K562 (cell line): ENCODE measurements around the gene DNAJC1. TPM values are rescaled to one million over a fixed set of nuclear protein-coding genes. Genes with fewer than 3 reads are reported as not detected.

Experiments
- ATAC-seq: fragments of 200-7000 bp; cut with Tn5 transposase; 3 replicates; pipeline ENCODE4 v1.9.1; 2020; ENCODE audit warnings: moderate library complexity
- BruUV-seq: library from RNA; stranded (reverse); fragments of 400-500 nt; replicated peaks from 2 replicates; lab custom pipeline; 2021; lab: Mats Ljungman, UMichigan
- CTCF ChIA-PET: fragments of 300-600 bp; formaldehyde crosslinking; extraction: SDS; loops from one replicate; lab custom pipeline; 2021; ENCODE audit warnings: low intra/inter-chr PET ratio; lab: Yijun Ruan, JAX
- POLR2A ChIA-PET: fragments of 300-600, 350-650 bp; sonication (Branson Sonifier 250); formaldehyde crosslinking; extraction: SDS; loops from one replicate; lab custom pipeline; 2021; ENCODE audit warnings: antibody characterized with exemption, inconsistent platforms; lab: Yijun Ruan, JAX
- DNase-seq, 4 experiments: peaks; one replicate each; pipeline versions ENCODE4 v3.0.0 to v3.0.0-alpha.2; 2011 to 2018; ENCODE audit warnings: low spot score in 3 of 4, mixed read lengths in 3 of 4; ENCODE audit errors: extremely low read depth in 1 of 4
- FAIRE-seq: peaks from 2 replicates; lab custom pipeline; 2011; peaks lifted over from hg19 to GRCh38; lab: Jason Lieb, UNC
- H2AFZ ChIP-seq: 2 replicates; pipeline ENCODE4 v1.6.0; 2011; ENCODE audit warnings: low read depth, low read length, control low read depth, inconsistent platforms
- H3K27ac ChIP-seq: fragments of 200-600 bp; 3 replicates; pipeline ENCODE4 v1.8.0; 2011; ENCODE audit warnings: low read depth, mild to moderate bottlenecking, control low read depth, inconsistent platforms, low read length, moderate library complexity, mixed read lengths; ENCODE audit errors: extremely low read depth
- H3K27me3 ChIP-seq, 2 experiments: fragments of 300-600 bp in 1 of 2; 2 replicates in 1 of 2; 3 replicates in 1 of 2; pipeline versions ENCODE4 v1.6.0 to v1.8.0; 2011; ENCODE audit warnings: inconsistent platforms in 2 of 2, low read length in 2 of 2, mild to moderate bottlenecking in 1 of 2, mixed read lengths in 1 of 2, moderate library complexity in 1 of 2; ENCODE audit not compliant: control insufficient read depth in 2 of 2, insufficient read depth in 2 of 2
- H3K36me3 ChIP-seq: fragments of 300-600 bp; 3 replicates; pipeline ENCODE4 v1.8.0; 2011; ENCODE audit warnings: mild to moderate bottlenecking, low read length, inconsistent platforms; ENCODE audit not compliant: control insufficient read depth, insufficient read depth
- H3K4me1 ChIP-seq, 2 experiments: fragments of 200-600 bp in 1 of 2; replicated peaks in 1 of 2; 2 replicates in 1 of 2; 3 replicates in 1 of 2; pipeline versions ENCODE4 v1.5.1 to v1.8.0; 2011; ENCODE audit warnings: inconsistent platforms in 2 of 2, low read length in 2 of 2, mild to moderate bottlenecking in 1 of 2, mixed read lengths in 1 of 2, moderate library complexity in 1 of 2; ENCODE audit not compliant: control insufficient read depth in 2 of 2, insufficient read depth in 2 of 2
- H3K4me2 ChIP-seq: 2 replicates; pipeline ENCODE4 v1.6.1; 2011; ENCODE audit warnings: low read length, control low read depth, inconsistent platforms, mixed read lengths; ENCODE audit not compliant: insufficient read depth
- H3K4me3 ChIP-seq: fragments of 200-600 bp; sonication (generic), shearing (Covaris generic); 2 replicates; pipeline ENCODE4 v1.5.1; 2016; ENCODE audit warnings: control low read depth, inconsistent platforms
- H3K79me2 ChIP-seq: fragments of 200-600 bp; 3 replicates; pipeline ENCODE4 v1.8.0; 2011; ENCODE audit warnings: low read length, inconsistent platforms; ENCODE audit not compliant: control insufficient read depth, insufficient read depth
- H3K9ac ChIP-seq, 2 experiments: 2 replicates each; pipeline versions ENCODE4 v1.6.0 to v1.6.1; 2011; ENCODE audit warnings: low read depth in 2 of 2, low read length in 2 of 2, control low read depth in 1 of 2, inconsistent platforms in 1 of 2, mild to moderate bottlenecking in 1 of 2, mixed read lengths in 1 of 2; ENCODE audit not compliant: insufficient read depth in 1 of 2
- H3K9me1 ChIP-seq: one replicate; pipeline ENCODE4 v1.6.0; 2011; ENCODE audit warnings: inconsistent platforms, mild to moderate bottlenecking, low read length, moderate library complexity; ENCODE audit not compliant: control insufficient read depth, insufficient read depth
- H3K9me3 ChIP-seq: replicated peaks from 2 replicates; pipeline ENCODE4 v1.5.1; 2011; ENCODE audit warnings: low read depth, low read length, inconsistent platforms; ENCODE audit not compliant: control insufficient read depth, insufficient read depth
- H4K20me1 ChIP-seq: replicated peaks from 2 replicates; pipeline ENCODE4 v1.6.1; 2011; ENCODE audit warnings: low read length, inconsistent platforms, mixed read lengths; ENCODE audit not compliant: control insufficient read depth, insufficient read depth
- MEIS2 ChIP-seq: fragments of 450-650 bp; IDR thresholded peaks from 2 replicates; pipeline ENCODE4 v1.6.1; 2014; ENCODE audit warnings: mild to moderate bottlenecking; ENCODE audit not compliant: partially characterized antibody
- TFAM ChIP-seq: fragments of 250-450 bp; sonication (Bioruptor Pico); conservative IDR thresholded peaks from 2 replicates; pipeline ENCODE4 v1.5.0; 2021; ENCODE audit warnings: mild to moderate bottlenecking, moderate library complexity
- WGBS: fragments of 100-300 bp; shearing (Covaris generic); methylation state at CpG from one replicate; pipeline ENCODE4 v1.1.6; 2016; ENCODE audit warnings: low coverage, mixed read lengths; ENCODE audit not compliant: insufficient coverage; ENCODE audit errors: missing lambda C conversion rate; 5-methylcytosine and 5-hydroxymethylcytosine counted together
- in situ Hi-C: fragments of 300-500 bp; cut with MboI; formaldehyde crosslinking; loops from 4 replicates; pipeline ENCODE4 v1.15.0; 2018; ENCODE audit warnings: inconsistent platforms, mixed read lengths
- intact Hi-C: fragments of 100-400 bp; cut with micrococcal nuclease; formaldehyde crosslinking; loops from 2 replicates; pipeline ENCODE4 v1.14.2; 2022
- polyA plus RNA-seq, 8 experiments: library from polyadenylated mRNA; depleted of rRNA in 4 of 8; stranded (reverse) in 5 of 8; unstranded in 3 of 8; fragments of >200 nt; fragmentation: Nextera tagmentation in 2 of 8; fragmentation: Illumina TruSeq in 1 of 8; extraction: Ambion mirVana in 2 of 8; extraction: Trizol in 1 of 8; gene quantifications; 2 replicates each; pipeline versions ENCODE4 v1.2.1 to v1.2.3, GENCODE V29; 2011 to 2014; ENCODE audit warnings: inconsistent platforms in 1 of 8, missing spikeins in 1 of 8
- total RNA-seq, 7 experiments: library from RNA; depleted of rRNA in 6 of 7; stranded (reverse); fragments of >200 nt in 6 of 7; fragmentation: Illumina TruSeq in 2 of 7; extraction: Trizol in 2 of 7; gene quantifications; 2 replicates each; pipeline versions ENCODE4 v1.2.1 to v1.2.3, GENCODE V29; 2011 to 2021; ENCODE audit warnings: low replicate concordance in 1 of 7
- TF ChIP-seq, protein P1 (sequence below): fragments of 450-650 bp; IDR thresholded peaks from 2 replicates; pipeline ENCODE4 v1.6.1; 2016

DNAJC1 gene
- total and polyA plus RNA-seq, 9 of the 15 experiments (the other 6 are each of a cell fraction or from before 2014, with no cell fraction given) = 5.4 to 77.6 (median 40.3) TPM

DNA sequence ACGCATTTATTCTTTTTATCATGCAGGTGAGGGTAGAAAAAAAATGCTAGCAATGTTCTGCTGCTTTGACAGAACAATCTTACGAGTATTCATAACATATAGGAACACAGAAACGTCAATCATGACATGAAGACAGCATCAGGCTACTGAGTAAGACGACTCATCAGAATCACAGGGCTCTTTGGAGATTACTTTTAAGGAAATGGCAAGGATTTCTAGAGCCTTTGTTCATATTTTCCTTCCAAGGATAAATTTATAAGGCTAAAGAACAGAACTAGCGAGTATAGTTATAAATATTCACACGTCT is 39.8 kb upstream of the DNAJC1 start:
- no peak for DNase-seq
- no peaks in the 10 kb centered on the region for H3K9me3 ChIP-seq
- ATAC-seq = peak; percentile 55
- ChIA-PET CTCF (no interaction called here), POLR2A (interaction anchor here (0.7 to 1.1 kb wide), 2 partner anchors 14 to 29 kb away, joined by 3 read pairs; no protein-coding TSS in a partner anchor)
- TF ChIP-seq TFAM = no peak
- TF ChIP-seq MEIS2 = peak; percentile 63
- TF ChIP-seq, protein P1, sequence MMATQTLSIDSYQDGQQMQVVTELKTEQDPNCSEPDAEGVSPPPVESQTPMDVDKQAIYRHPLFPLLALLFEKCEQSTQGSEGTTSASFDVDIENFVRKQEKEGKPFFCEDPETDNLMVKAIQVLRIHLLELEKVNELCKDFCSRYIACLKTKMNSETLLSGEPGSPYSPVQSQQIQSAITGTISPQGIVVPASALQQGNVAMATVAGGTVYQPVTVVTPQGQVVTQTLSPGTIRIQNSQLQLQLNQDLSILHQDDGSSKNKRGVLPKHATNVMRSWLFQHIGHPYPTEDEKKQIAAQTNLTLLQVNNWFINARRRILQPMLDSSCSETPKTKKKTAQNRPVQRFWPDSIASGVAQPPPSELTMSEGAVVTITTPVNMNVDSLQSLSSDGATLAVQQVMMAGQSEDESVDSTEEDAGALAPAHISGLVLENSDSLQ = peak; percentile 79
- H3K79me2 ChIP-seq = no peaks in the 10 kb centered on the region
- no peaks in the 10 kb centered on the region for H3K9me1 ChIP-seq
- WGBS = 26% methylated on average over 6 of the region's 6 CpGs
- peak overlapping the region in 1 of 2 experiments; percentile 58; a peak in 1 of 4 replicates for H3K9ac ChIP-seq
- H3K27me3 ChIP-seq = no peaks in the 10 kb centered on the region
- H3K4me3 ChIP-seq = no peak overlapping the region
- in situ Hi-C loops (no loop called here), intact Hi-C loops (no loop called here)
- no peak for FAIRE-seq
- H3K4me1 ChIP-seq = peaks cover 0 to 8% of the 10 kb centered on the region in 2 experiments; a peak in 3 of 5 replicates
- H3K27ac ChIP-seq = no peak overlapping the region; the same call in 2 of the 3 replicates
- BruUV-seq = no TSS peak
- peak overlapping the region; percentile 90 for H2AFZ ChIP-seq
- no peaks in the 10 kb centered on the region for H3K36me3 ChIP-seq
- H3K4me2 ChIP-seq = peak overlapping the region; percentile 72
- no peaks in the 10 kb centered on the region for H4K20me1 ChIP-seq
